IMR-90 (cell line): Measurements from ENCODE around the gene EIF4EBP2. TPM values are rescaled to one million over a fixed set of nuclear protein-coding genes. Genes with fewer than 3 reads are reported as not detected.
A peak's percentile ranks its signal among the peaks of the same experiment; 100 is the strongest.

Experiments
- ATAC-seq: fragments of 200-7000 bp; cut with Tn5 transposase; 2 replicates; pipeline ENCODE4 v1.9.1; 2020; ENCODE audit warnings: low read depth, mild to moderate bottlenecking, moderate library complexity
- BruUV-seq: library from RNA; stranded (reverse); fragments of 400-500 nt; replicated peaks from 2 replicates; lab custom pipeline; 2021; lab: Mats Ljungman, UMichigan
- CTCF ChIA-PET: fragments of 300-600 bp; formaldehyde crosslinking; extraction: SDS; loops from one replicate; lab custom pipeline; 2021; ENCODE audit warnings: antibody characterized with exemption; lab: Yijun Ruan, JAX
- POLR2A ChIA-PET: fragments of 300-600 bp; sonication (Branson Sonifier 250); formaldehyde crosslinking; loops from one replicate; lab custom pipeline; 2022; ENCODE audit warnings: antibody characterized with exemption; ENCODE audit not compliant: unreplicated experiment; lab: Charles Lee
- DNase-seq: peaks from one replicate; pipeline ENCODE4 v3.0.0; 2013
- H2AFZ ChIP-seq: replicated peaks from 2 replicates; pipeline ENCODE3; 2013; ENCODE audit warnings: low read length, mild to moderate bottlenecking; ENCODE audit not compliant: poor library complexity
- H2AK5ac ChIP-seq: 2 replicates; pipeline ENCODE4 v1.6.1; 2013; ENCODE audit warnings: low read depth, low read length, inconsistent platforms
- H2AK9ac ChIP-seq: replicated peaks from 2 replicates; pipeline ENCODE3; 2013; ENCODE audit warnings: mild to moderate bottlenecking, low read depth, low read length, moderate library complexity; ENCODE audit not compliant: poor library complexity
- H2BK120ac ChIP-seq: 2 replicates; pipeline ENCODE4 v1.6.1; 2013; ENCODE audit warnings: low read depth, low read length, inconsistent platforms
- H2BK15ac ChIP-seq: 3 replicates; pipeline ENCODE4 v1.6.1; 2013; ENCODE audit warnings: low read depth, low read length, inconsistent platforms
- H2BK20ac ChIP-seq: 2 replicates; pipeline ENCODE4 v1.6.1; 2013; ENCODE audit warnings: low read depth, mild to moderate bottlenecking, inconsistent platforms, low read length, moderate library complexity
- H2BK5ac ChIP-seq: 2 replicates; pipeline ENCODE4 v1.6.1; 2013; ENCODE audit warnings: mild to moderate bottlenecking, low read depth, low read length, inconsistent platforms; ENCODE audit not compliant: poor library complexity, severe bottlenecking
- H3K14ac ChIP-seq: replicated peaks from 2 replicates; pipeline ENCODE4 v1.6.1; 2013; ENCODE audit warnings: low read depth, low read length, inconsistent platforms
- H3K18ac ChIP-seq: 2 replicates; pipeline ENCODE4 v1.6.1; 2013; ENCODE audit warnings: low read depth, low read length, control low read depth
- H3K23ac ChIP-seq: 2 replicates; pipeline ENCODE4 v1.6.1; 2013; ENCODE audit warnings: low read depth, low read length, inconsistent platforms
- H3K27ac ChIP-seq: 2 replicates; pipeline ENCODE4 v1.5.1; 2013; ENCODE audit warnings: mild to moderate bottlenecking, control low read depth, low read length; ENCODE audit not compliant: insufficient read depth
- H3K27me3 ChIP-seq: 2 replicates; pipeline ENCODE4 v1.6.1; 2013; ENCODE audit warnings: low read length; ENCODE audit not compliant: control insufficient read depth, insufficient read depth
- H3K36me3 ChIP-seq: 2 replicates; pipeline ENCODE4 v1.6.1; 2013; ENCODE audit warnings: low read length, mixed read lengths; ENCODE audit not compliant: control insufficient read depth, insufficient read depth
- H3K4ac ChIP-seq: 2 replicates; pipeline ENCODE4 v1.6.1; 2013; ENCODE audit warnings: low read depth, low read length, inconsistent platforms
- H3K4me1 ChIP-seq: 2 replicates; pipeline ENCODE4 v1.6.1; 2013; ENCODE audit warnings: low read length, mixed read lengths; ENCODE audit not compliant: control insufficient read depth, insufficient read depth
- H3K4me2 ChIP-seq: 2 replicates; pipeline ENCODE4 v1.6.1; 2013; ENCODE audit warnings: low read depth, mild to moderate bottlenecking, control low read depth, low read length, moderate library complexity
- H3K4me3 ChIP-seq: 2 replicates; pipeline ENCODE4 v1.5.1; 2013; ENCODE audit warnings: low read depth, mild to moderate bottlenecking, control low read depth, low read length, moderate library complexity; ENCODE audit not compliant: insufficient read depth
- H3K56ac ChIP-seq: 2 replicates; pipeline ENCODE4 v1.6.1; 2013; ENCODE audit warnings: low read length, inconsistent platforms; ENCODE audit not compliant: insufficient read depth; ENCODE audit errors: extremely low read depth
- H3K79me1 ChIP-seq, 2 experiments: 2 replicates each; pipeline ENCODE4 v1.6.1; 2013; ENCODE audit warnings: low read length in 2 of 2, inconsistent platforms in 1 of 2, low read depth in 1 of 2
- H3K9ac ChIP-seq: 2 replicates; pipeline ENCODE4 v1.6.1; 2013; ENCODE audit warnings: low read depth, low read length, control low read depth
- H3K9me1 ChIP-seq: 2 replicates; pipeline ENCODE4 v1.6.1; 2013; ENCODE audit warnings: low read length, inconsistent platforms; ENCODE audit not compliant: insufficient read depth
- H3K9me3 ChIP-seq: 2 replicates; pipeline ENCODE4 v1.6.1; 2013; ENCODE audit warnings: low read length; ENCODE audit not compliant: control insufficient read depth, insufficient read depth
- H4K20me1 ChIP-seq: 2 replicates; pipeline ENCODE4 v1.6.1; 2013; ENCODE audit warnings: low read length, inconsistent platforms; ENCODE audit not compliant: insufficient read depth
- H4K5ac ChIP-seq: 2 replicates; pipeline ENCODE4 v1.6.1; 2013; ENCODE audit warnings: mild to moderate bottlenecking, low read depth, low read length, control low read depth
- H4K8ac ChIP-seq, 2 experiments: 2 replicates each; pipeline ENCODE4 v1.6.1; 2013; ENCODE audit warnings: low read depth in 2 of 2, low read length in 2 of 2, control low read depth in 1 of 2, inconsistent platforms in 1 of 2
- H4K91ac ChIP-seq: 2 replicates; pipeline ENCODE4 v1.6.1; 2013; ENCODE audit warnings: low read depth, low read length, inconsistent platforms; ENCODE audit not compliant: insufficient read depth
- BHLHE40 ChIP-seq: fragments of 150-350 bp; IDR thresholded peaks from 2 replicates; pipeline ENCODE4 v1.6.1; 2016; ENCODE audit warnings: mild to moderate bottlenecking, low read depth, low read length
- CTCF ChIP-seq: conservative IDR thresholded peaks from 2 replicates; pipeline ENCODE4 v1.5.1; 2012; ENCODE audit warnings: mild to moderate bottlenecking, low read depth, low read length, improper control_type of control experiment
- ELK1 ChIP-seq: fragments of 150-350 bp; IDR thresholded peaks from 2 replicates; pipeline ENCODE4 v1.6.1; 2016; ENCODE audit warnings: low read depth, mild to moderate bottlenecking, low read length, moderate library complexity, borderline replicate concordance
- FOS ChIP-seq: fragments of 150-350 bp; IDR thresholded peaks from 2 replicates; pipeline ENCODE4 v1.6.1; 2016; ENCODE audit warnings: low read depth, low read length
- MAFK ChIP-seq: IDR thresholded peaks from 2 replicates; pipeline ENCODE4 v1.6.1; 2012; ENCODE audit warnings: low read depth, low read length, improper control_type of control experiment
- MAZ ChIP-seq: IDR thresholded peaks from 2 replicates; pipeline ENCODE4 v1.6.1; 2012; ENCODE audit warnings: low read depth, mild to moderate bottlenecking, low read length, improper control_type of control experiment, moderate library complexity, borderline replicate concordance
- MXI1 ChIP-seq: IDR thresholded peaks from 2 replicates; pipeline ENCODE4 v1.6.1; 2012; ENCODE audit warnings: low read depth, mild to moderate bottlenecking, low read length, moderate library complexity, borderline replicate concordance
- NFE2L2 ChIP-seq: fragments of 150-350 bp; IDR thresholded peaks from 2 replicates; pipeline ENCODE4 v1.6.1; 2016; ENCODE audit warnings: low read depth, mild to moderate bottlenecking, low read length
- POLR2A ChIP-seq: IDR thresholded peaks from 2 replicates; pipeline ENCODE4 v1.6.1; 2012; ENCODE audit warnings: mild to moderate bottlenecking, low read depth, low read length
- RAD21 ChIP-seq: IDR thresholded peaks from 2 replicates; pipeline ENCODE4 v1.6.1; 2012; ENCODE audit warnings: low read length, improper control_type of control experiment
- RCOR1 ChIP-seq: IDR thresholded peaks from 2 replicates; pipeline ENCODE4 v1.6.1; 2012; ENCODE audit warnings: mild to moderate bottlenecking, low read length, improper control_type of control experiment; ENCODE audit not compliant: insufficient replicate concordance
- RFX5 ChIP-seq: IDR thresholded peaks from 2 replicates; pipeline ENCODE4 v1.8.0; 2012; ENCODE audit warnings: low read depth, mild to moderate bottlenecking, low read length, moderate library complexity
- SMC3 ChIP-seq: fragments of 150-350 bp; IDR thresholded peaks from 2 replicates; pipeline ENCODE4 v1.6.1; 2016; ENCODE audit warnings: low read depth, mild to moderate bottlenecking, antibody characterized with exemption, low read length, moderate library complexity
- USF2 ChIP-seq: fragments of 150-350 bp; IDR thresholded peaks from 2 replicates; pipeline ENCODE4 v1.6.1; 2017; ENCODE audit warnings: mild to moderate bottlenecking, antibody characterized with exemption, low read length, low read depth
- WGBS, 2 experiments: methylation state at CpG; one replicate each; pipeline versions ENCODE4 v1.1.5 to v1.1.7; 2013; ENCODE audit warnings: missing lambda C conversion rate in 2 of 2; ENCODE audit not compliant: insufficient read length in 1 of 2; ENCODE audit errors: extremely low coverage in 2 of 2; 5-methylcytosine and 5-hydroxymethylcytosine counted together
- dilution Hi-C: fragments of 300-500 bp; cut with HindIII; formaldehyde crosslinking; loops from one replicate; pipeline ENCODE4 v1.14.3; 2018; ENCODE audit warnings: low sequenced_read_pairs; ENCODE audit not compliant: unreplicated experiment
- in situ Hi-C: fragments of 300-500 bp; cut with MboI; formaldehyde crosslinking; loops from 3 replicates; pipeline ENCODE4 v1.14.3; 2019; ENCODE audit warnings: low sequenced_read_pairs, inconsistent platforms, mixed read lengths
- intact Hi-C: fragments of 100-400 bp; cut with micrococcal nuclease; formaldehyde crosslinking; loops from 2 replicates; pipeline ENCODE4 v1.10.0; 2022
- polyA plus RNA-seq, 3 experiments: library from polyadenylated mRNA; depleted of rRNA; stranded (reverse); fragments of >200 nt; gene quantifications; 2 replicates each; pipeline ENCODE4 v1.2.3, GENCODE V29; 2012; ENCODE audit warnings: low replicate concordance in 1 of 3
- total RNA-seq: library from RNA; depleted of rRNA; stranded (reverse); fragments of >200 nt; gene quantifications from 2 replicates; pipeline ENCODE4 v1.2.3, GENCODE V29; 2012

EIF4EBP2 gene
- total and polyA plus RNA-seq, 2 of the 4 experiments (the other 2 are of a cell fraction): 13.7 to 15.6 TPM

- intact Hi-C loops (no loop called here), dilution Hi-C loops (no loop called here), in situ Hi-C loops (no loop called here)
- no peak overlapping the region for H2AK9ac ChIP-seq
- no peaks in the 10 kb centered on the region for H3K9me3 ChIP-seq
- no peak overlapping the region for H4K8ac ChIP-seq
- H2BK120ac ChIP-seq: no peak overlapping the region
- H3K14ac ChIP-seq: no peak overlapping the region
- no peak overlapping the region for H2AFZ ChIP-seq
- H3K36me3 ChIP-seq: no peaks in the 10 kb centered on the region
- H3K27ac ChIP-seq: no peak overlapping the region
- ChIA-PET CTCF (no interaction called here), POLR2A (no interaction called here)
- H3K4ac ChIP-seq: no peak overlapping the region
- H2BK5ac ChIP-seq: no peak overlapping the region
- DNase-seq (no peak), ATAC-seq (no peak)
- peaks cover 20% of the 10 kb centered on the region for H3K9me1 ChIP-seq
- H2AK5ac ChIP-seq: peak overlapping the region; percentile 47; the same call in 1 of the 2 replicates
- H3K9ac ChIP-seq: no peak overlapping the region
- H3K4me2 ChIP-seq: no peak overlapping the region
- WGBS, 2 experiments: no CpG with 5 or more reads among the region's 4 CpGs
- no TSS peak for BruUV-seq
- H3K4me3 ChIP-seq: no peak overlapping the region
- H3K23ac ChIP-seq: no peak overlapping the region
- H3K79me1 ChIP-seq: peaks cover 3 to 16% of the 10 kb centered on the region in 2 experiments; a peak in 2 of 4 replicates
- TF ChIP-seq MXI1: no peak
- no peak for TF ChIP-seq RAD21
- no peak for TF ChIP-seq MAZ
- TF ChIP-seq RCOR1: no peak
- TF ChIP-seq RFX5: no peak
- no peak for TF ChIP-seq FOS
- no peak for TF ChIP-seq MAFK
- no peak for TF ChIP-seq SMC3
- no peak for TF ChIP-seq POLR2A
- TF ChIP-seq BHLHE40: no peak
- no peak for TF ChIP-seq CTCF
- TF ChIP-seq ELK1: no peak
- TF ChIP-seq NFE2L2: no peak
- TF ChIP-seq USF2: no peak
- peaks cover 8% of the 10 kb centered on the region; the same call in 1 of the 2 replicates for H4K20me1 ChIP-seq
- H2BK20ac ChIP-seq: no peak overlapping the region
- no peak overlapping the region for H3K18ac ChIP-seq
- no peak overlapping the region for H4K5ac ChIP-seq
- no peak overlapping the region for H3K56ac ChIP-seq
- H3K27me3 ChIP-seq: no peaks in the 10 kb centered on the region
- H3K4me1 ChIP-seq: peaks cover 22% of the 10 kb centered on the region
- no peak overlapping the region for H2BK15ac ChIP-seq
- H4K91ac ChIP-seq: no peak overlapping the region
Observed at GRCh38 chr10:70359017-70359550, 44.9 kb upstream of the EIF4EBP2 start.
